GM18511 (cell line): ENCODE data around the gene CAPSL.
"Not testable (repeated sequence)": the region's sequence is repeated elsewhere in the genome, so short reads cannot be mapped to it uniquely, and the experiment has no call there.

ENCODE experiments used
- ATAC-seq: cut with Tn5 transposase; IDR thresholded peaks from one replicate; pipeline ENCODE4 v1.9.1; 2021; ENCODE audit warnings: mild to moderate bottlenecking, moderate library complexity; ENCODE audit not compliant: unreplicated experiment

CAPSL gene

DNA sequence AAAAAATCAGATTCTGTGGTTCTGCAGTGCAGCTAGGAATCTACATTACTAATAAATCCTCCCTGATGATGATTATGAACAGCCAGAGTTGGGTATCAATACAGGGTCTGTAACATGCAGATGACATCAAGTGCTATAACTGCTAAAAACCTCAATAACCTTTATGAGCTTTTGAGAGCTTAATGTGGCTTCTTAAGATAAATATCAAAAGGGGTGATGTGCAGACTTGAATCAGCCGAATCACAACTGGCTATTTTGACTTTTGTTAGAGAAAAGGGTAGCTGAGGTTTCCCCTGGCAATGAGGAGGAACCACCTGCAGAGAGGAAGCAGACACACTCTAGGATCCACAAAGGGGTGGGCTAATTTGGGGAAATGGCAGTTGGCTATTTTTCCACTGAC lies 30.2 kb downstream of the CAPSL start:
- ATAC-seq = no peak

DNA sequence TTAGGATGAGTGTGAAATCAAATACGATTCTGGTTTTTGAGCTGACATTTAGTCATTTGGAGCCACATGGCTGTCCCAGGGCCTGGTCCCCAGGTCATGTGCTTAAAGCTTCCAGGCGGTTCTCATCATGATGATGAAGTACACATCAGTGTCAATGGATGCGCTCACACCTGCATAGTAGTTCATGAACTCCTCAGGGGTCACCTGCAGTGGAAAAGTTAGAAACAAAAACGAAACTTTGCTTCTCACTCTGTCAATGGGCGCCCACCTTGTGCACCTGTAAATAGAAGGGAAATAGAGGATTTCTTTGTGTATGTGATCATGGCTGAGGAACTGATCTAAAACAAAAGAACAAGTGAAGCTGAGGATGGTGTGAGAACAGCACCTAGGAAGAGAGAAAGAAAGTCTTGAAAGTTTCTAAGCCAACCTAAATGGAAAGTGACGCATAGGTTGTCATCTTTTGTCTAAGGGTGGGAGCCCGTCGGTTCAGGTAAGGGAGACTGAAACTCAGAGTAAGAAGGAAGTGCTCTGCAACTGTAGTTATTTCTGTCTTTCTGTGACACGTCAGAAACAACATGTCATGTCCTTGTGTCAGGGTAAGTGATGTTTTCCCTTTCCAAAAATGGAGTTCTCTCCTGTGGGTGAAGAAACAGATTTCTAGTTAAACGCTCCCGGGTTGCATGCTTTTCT lies 33.8 kb downstream of the CAPSL start:
- peak; percentile 67 for ATAC-seq

DNA sequence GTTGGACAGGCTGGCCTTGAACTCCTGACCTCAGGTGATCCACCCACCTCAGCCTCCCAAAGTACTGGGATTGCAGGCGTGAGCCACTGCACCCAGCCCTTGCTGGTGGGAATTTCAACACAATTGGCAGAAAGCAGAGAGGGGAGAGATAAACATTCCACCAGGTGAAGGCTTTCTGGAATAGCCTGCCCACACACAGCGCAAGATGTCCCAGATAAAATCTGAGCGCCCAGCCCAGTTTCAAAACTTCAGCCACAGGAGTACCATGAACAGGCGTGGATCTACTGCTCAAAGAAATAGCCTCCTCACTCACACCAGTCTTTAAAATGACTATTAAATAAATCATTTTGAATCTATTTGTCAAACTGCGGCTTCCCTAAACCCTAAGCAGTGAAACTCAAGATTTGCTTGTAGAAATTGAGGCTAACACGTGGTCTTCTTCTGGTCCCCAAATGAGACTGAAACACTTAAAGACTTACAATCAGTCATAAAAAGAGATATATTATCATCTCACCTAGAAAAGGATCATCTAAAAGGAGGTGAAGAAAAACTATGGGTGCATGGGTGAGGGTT lies 34.7 kb downstream of the CAPSL start:
- no peak for ATAC-seq

DNA sequence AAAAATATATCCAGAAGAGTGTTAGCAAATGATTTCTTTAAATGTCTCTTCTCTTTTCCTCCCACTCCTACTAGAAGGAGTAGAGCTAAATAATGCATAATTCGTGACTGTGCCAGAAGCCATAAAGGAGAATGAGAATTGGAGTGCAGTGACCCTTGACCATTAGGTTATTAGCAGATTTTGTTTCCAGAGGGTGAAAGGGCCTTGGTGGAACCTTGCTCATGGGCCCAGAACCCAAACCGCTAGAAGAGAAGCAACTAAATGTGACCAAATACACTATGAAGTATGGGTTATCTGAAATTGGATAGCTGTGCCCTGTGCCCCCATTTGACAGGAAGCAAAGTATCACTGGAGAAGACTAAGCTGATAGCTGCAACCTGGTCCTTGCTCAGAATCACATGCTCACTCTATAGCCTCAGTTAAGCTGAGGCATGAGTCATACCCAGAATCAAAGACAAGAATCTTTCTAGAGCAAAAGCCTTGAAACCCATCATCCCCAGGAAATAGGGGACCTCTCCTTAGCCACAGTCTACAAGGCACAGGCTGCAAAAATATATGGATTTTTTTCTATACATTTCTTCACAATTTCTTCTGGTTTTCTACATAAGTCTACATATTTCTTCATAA lies 36.3 kb downstream of the CAPSL start:
- ATAC-seq = peak; percentile 73

DNA sequence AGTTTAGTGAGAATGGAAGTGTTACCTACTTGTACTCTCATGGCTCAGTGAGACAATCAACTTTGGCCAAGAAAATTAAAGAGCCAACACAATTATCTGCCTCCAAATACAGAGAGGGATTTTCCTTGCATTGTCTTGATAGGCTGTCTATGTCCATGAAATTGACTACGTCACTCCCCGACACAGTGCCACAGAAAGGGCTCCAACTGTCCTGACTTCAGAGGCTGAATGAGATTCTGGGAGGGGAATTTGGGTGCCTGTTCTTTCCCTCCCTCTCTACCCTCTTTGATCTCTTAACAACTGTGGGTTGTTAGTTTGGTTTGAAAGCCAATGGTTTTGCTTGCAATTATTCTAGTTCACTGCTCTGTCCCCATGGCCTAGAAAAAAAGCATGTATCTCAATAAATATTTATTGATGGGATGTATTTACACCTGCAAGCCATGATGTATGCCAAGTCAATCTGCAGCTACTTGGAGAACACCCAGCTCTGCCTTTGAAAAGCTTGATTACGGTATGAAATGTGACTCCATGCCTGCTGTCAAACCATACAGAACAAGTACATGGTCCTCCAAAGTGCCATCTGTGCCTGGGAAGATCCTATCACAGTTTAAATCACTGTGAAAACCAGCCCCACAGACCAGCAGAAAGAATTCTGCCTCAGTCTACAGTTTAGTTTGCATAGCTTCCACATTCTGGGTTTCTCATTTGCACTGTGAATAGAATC lies 37.3 kb downstream of the CAPSL start:
- ATAC-seq = no peak

DNA sequence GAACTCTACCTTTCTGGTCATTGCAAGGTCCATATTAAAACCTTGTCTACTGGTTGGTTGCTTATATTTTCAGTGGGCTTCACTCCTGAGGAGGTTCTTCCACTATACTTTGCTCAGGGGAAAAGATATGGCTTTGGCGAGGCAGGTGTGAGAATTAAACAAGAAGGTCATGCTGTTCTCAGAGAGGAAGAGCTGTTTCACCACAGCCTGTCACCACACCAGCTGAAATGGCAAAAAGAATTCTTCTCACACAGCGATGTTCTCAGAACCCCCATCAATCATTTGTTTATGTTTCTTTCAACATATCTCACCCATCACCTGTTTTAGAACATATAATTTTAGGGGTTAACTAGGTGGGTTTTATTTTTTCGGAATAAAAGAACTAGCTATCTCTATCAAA lies 38.6 kb downstream of the CAPSL start:
- ATAC-seq = no peak

DNA sequence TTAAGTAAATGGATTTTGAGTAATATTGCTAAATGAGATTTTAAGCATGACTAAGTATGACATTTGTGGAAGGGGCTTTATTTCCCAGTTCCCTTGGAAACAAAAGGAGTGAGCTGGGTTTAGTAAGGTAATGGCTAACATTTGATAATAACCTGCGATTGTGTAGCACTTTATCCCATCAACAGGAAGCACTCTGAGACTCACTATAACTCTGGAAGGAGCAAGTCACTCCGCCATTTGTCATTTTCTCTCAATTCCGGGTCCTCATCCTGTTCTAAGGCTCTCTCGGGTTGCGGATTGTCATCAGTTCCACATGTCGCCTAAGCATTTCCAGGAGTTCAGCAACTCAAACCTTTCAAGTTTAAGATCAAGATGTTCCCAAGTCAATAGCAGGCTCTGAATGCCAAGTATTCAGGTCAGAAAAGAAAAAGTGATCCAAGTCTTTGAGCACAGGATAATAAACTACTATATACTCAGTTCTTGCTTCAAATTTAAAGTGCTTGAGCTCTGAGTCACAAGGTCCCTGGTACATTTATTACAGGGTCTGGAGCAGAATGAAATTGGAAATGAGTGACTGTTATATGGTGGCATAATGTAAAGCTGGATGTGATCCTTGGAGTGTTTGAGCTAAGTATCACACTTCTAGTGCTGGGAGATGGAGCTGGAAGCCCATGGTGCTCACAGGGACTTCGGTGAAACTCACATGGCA lies 39.3 kb downstream of the CAPSL start:
- ATAC-seq = no peak

DNA sequence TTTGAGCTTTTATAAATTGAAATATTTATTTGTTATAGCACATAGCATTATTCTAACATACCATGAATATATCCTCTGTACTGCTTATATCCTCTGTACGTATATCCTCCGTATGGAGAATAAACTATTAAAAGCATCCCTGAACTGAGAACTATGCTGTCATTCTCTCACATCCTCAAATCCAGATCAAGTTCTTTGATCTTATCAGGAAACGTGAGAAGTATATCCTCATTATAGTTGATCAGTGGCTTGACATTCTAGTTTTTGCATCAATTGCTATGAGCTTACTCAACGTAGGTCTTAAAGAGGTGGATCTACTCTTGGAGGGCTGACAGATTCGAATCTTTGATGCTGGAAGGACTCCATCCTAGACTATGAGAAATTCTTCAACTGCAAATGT lies 44.3 kb downstream of the CAPSL start:
- no peak for ATAC-seq

DNA sequence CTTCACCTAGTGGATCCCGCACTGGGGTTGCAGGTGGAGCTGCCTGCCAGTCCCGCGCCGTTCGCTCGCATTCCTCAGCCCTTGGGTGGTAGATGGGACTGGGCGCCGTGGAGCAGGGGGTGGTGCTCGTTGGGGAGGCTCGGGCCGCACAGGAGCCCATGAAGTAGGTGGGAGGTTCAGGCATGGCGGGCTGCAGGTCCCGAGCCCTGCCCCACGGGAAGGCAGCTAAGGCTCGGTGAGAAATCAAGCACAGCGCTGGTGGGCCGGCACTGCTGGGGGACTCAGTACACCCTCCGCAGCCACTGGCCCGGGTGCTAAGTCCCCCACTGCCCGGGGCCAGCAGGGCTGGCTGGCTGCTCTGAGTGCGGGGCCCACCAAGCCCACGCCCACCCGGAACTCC lies 45.6 kb downstream of the CAPSL start:
- not testable (repeated sequence) for ATAC-seq

DNA sequence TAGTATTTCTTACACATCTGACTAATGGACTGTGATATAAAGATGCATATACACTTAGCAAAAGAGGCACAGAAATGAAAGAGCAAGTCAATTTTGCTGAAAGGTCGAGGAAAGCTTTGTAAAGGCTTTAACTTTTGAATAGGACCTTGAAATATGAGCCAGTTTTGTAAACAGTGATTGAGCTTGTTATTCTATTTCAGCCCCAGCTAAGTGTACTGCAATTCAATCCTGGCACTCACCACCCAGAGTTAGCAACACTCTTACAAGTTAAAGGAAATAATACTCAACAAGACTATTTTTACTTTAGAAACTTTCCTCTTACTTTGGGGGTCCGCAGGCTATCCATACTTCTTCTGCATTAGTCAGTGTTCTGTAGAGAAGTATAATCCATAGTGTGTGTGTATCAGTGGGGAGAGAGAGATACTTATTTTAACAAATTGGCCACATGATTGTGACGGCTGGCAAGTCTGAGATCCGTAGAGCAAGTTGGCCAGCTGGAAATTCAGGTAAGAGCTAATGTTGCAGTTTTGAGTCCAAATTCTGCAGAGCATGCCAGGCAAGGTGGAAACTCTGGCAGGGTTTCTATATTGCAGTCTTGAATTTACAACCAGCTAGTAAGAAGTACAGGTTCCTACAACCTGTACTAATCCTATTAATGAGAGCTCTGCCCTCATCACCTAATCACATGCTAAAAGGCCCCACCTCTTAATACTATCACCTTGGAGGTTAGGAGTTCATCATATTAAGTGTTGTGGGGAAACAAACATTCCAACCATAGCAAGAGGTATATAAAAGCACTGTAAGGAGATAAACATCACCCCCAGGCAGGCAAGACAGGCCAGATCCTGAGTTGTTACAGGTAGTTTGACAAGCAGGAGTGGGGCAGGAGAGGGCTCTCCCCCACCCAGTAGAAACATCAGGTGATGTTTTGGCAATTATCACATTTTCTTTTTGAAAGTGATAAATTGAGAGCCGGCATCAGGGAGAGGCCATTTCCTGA lies 48.1 kb downstream of the CAPSL start:
- no peak for ATAC-seq

DNA sequence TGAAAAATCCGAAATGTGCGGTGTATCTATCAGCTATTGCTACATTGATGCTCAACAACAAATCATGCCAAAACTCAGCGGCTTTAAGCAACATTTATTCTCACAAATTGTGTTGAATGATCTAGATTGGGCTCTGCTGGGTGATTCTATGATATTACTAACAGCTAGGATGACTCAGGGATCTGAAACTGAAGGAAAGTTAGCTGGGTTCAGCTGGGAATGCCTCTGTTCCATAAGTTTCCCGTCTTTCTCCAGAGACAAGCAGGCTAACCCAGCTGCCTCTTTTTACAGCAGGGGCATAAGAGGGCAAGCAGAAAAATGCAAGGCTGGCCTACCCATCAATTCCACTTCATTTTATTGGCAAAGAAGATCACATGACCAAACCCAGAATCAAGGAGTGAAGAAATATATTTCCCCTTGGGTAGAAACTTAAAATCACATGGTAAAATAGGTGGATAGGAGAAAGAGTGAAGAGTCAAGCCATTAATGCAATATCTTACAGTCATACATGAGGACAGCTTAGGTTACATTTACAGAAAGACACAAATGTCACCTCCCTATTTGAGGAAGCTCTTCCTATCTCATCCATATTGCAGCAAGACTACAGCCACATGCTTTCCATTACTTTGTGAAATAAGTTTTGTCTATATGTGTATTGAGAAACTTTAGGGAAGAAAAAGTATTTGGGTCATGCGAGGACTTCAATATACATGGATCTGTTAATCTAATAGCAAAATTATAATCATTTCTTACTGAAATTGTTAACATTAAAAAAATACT lies 50.9 kb downstream of the CAPSL start:
- ATAC-seq = no peak

DNA sequence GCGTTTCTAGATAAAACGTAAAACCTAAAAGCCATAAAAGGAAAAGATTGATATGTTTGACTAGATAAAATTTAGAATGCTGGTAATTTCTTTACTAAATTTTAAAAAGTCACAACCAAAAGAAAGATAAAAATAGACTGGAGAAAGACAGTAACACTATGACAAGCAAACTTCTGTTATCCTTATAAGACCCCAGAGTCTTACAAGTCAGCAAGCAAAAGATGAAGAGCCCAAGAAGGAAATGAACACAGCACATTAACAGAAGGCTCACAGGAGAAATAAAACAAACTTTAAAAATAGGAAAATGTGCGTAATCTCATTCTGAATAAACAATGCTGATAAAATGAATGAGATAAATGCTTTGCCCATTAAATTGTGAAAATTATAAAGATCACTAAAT lies 52.0 kb downstream of the CAPSL start:
- no peak for ATAC-seq

DNA sequence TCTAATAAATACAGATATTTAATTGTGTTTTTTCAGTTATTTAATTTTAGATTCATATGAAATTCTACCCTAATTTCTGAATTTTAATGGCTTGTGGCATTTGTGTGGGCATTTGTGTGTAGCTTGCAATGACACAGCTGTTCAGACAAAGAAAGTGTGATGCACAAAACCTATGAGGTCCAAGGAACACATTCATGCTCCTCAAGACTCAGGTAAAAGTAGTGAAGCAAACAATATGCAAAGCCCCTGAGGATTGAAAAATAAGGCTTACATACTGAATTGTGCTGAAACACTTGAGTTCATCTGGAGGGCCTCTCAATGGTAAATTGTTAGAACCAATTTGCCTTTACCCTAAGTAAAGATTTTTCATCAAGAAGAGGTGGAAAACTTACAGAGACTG lies 53.6 kb downstream of the CAPSL start:
- ATAC-seq = no peak

DNA sequence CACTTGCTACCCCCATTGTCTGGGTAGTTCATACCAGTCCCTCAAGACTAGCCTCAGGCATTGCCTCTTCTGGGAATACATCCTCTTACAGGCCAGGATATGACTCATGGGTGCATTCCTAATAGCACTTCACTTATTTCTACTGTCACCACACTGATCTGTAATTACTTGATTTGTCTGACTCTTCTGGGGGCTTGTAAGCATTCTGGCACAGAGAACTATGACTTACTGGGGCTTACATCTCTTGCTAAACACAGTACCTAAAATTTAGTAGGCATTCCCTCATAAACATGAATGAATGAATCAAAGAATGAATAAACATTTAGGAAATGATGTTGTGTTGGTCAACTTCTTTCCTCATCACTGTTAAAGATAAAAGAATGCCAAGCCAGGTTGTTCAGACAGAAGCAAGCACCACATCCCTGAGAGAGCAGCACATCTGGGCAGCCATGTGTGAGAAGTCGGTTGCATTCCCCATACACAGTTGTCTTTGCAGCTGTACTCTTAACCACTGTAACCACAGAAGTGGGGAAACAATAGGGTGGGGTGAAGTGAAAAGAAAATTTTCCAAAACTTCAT lies 54.1 kb downstream of the CAPSL start:
- ATAC-seq = peak; percentile 72

DNA sequence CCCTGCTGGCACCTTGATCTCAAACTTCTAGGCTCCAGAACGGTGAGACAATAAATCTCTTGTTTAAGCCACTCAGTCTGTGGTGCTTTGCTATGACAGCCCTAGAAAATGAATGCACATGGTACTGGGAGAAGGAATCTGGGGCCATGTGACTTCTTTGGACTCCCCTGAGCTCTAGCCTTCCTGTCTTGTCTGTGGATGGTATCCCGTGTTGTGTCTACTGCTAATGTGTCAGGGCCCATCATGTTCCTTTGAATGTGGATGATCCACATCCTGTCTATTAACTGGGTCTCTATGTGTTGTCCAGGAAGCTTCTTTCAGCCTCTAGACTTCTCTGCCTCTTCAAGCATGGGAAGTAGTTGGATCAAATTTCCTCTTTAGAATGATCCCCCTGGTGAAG lies 56.7 kb downstream of the CAPSL start:
- ATAC-seq = no peak

DNA sequence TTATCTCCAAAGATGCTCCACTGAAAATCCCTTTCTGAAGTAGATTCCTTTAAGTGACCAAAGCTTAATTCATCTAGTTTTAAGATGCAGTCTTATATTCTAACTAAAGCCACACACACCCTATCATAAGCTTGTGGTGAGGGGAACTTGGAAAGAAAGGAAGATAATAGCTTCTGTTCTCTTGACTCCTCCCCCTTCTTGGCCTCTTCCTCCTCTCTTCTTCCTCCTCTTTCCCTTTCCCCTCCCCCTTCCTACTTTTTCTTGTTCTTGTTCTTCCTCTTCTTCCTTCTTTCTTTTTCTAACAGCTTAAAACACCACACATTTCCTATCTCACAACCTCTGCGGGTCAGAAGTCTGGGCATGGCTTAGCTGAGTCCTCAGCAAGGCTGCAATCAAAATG lies 58.3 kb downstream of the CAPSL start:
- no peak for ATAC-seq

DNA sequence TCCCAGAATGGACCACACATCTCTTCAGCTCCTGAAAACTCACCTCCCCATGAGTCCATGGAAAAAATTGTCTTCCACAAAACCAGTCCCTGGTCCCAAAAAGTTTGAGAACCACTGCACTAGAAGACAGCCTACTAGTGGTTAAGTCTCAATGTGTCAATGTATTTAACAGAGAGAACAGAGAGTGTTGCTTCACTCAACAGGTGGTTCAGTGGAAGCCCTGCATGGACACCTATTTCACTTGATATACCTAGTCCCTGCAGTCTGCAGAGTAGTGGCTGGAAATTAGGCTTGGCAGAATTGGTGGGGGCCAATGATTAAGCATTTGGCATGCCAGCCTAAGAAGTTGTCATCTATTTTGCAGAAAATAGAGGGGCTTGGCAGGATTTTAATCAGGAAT lies 58.8 kb downstream of the CAPSL start:
- ATAC-seq = no peak

DNA sequence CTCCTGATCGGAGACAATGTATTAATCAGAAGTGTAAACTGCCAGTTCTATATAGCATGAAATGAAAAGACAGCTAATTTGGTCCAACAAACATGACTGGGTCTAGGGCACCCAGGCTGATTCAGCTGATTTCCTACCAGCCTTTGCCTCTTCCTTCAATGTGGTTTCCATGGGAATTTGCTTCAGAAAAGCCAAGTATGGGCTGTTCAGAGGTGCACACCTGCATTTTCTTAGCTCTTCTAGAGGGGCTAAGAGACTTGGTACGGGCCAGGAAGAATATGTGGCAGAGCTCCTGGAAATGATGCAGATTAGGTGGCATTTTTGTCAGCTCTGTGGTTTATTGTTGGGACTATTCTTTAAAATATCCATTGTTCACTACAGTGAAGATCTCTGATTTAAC lies 59.3 kb downstream of the CAPSL start:
- no peak for ATAC-seq

DNA sequence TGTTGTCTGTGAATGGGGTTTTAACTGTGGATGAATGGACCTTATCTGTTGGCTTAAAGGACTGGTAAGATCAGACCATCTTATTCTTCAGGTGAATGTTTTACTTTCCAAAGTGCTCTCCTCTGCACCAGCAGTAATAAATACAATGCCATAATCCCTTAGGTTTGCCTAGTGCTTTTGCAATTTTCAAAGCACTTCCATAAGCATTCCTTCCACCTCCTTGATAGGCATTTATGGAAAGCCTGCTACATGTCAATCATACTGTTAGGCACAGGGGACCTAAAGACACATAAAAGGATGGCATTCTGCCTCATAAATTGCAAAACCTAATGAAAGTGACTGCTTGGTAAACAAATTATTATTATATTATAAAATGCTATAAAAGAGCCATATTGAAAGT lies 60.3 kb downstream of the CAPSL start:
- ATAC-seq = no peak
